GM13977 (cell line): Measurements from ENCODE around the gene TK1.

Experiments
- DNase-seq: peaks from one replicate; pipeline ENCODE4 v3.0.0; 2012; ENCODE audit warnings: low spot score
- in situ Hi-C: fragments of 300-500 bp; cut with MboI; formaldehyde crosslinking; loops from one replicate; pipeline ENCODE4 v1.12.0; 2022; ENCODE audit warnings: low sequenced_read_pairs, low pct_unique_long_range_greater_than_20kb, mixed read lengths, inconsistent platforms; ENCODE audit not compliant: unreplicated experiment
- TF ChIP-seq, protein P1 (sequence below): IDR thresholded peaks from 2 replicates; pipeline ENCODE4 v1.5.1; 2012; ENCODE audit warnings: mild to moderate bottlenecking, control low read depth; ENCODE audit not compliant: insufficient read depth; ENCODE audit errors: extremely low read depth, missing control alignments

The TK1 gene

DNA sequence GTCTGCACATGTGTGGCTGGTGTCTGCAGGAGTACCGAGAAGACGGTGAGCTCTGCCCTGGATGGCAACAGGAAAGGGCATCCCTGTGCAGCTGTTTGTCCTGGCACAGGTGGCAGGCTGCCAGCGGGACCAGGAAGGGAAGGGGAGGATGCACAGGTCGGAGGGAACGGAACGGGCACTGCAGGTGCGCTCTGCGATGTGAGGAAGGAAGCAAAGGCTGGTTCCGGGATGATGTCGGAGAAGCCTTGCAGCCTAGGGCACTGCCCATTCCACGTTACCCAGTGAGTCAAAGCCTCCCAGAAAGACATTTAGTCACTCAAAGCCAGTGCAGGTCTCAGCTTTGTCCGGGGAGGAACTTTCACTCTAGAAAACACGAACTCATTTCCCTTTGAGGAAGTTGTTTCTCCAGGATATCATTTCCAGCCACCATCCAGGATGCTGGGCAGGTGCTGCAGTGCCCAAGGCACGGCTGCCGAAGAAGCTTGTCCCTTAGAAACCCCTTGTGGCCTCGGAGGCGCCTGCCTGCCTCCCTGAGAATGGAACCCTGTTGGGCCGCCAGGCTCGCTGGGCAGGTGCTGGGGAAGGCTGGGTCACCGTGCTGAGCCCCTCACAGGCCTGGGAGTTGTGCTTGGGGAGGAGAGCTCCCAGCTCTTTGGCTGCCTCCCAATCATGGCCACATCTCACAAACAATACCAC, 40.1 kb upstream of the TK1 start:
- no peak for DNase-seq
- TF ChIP-seq, protein P1, sequence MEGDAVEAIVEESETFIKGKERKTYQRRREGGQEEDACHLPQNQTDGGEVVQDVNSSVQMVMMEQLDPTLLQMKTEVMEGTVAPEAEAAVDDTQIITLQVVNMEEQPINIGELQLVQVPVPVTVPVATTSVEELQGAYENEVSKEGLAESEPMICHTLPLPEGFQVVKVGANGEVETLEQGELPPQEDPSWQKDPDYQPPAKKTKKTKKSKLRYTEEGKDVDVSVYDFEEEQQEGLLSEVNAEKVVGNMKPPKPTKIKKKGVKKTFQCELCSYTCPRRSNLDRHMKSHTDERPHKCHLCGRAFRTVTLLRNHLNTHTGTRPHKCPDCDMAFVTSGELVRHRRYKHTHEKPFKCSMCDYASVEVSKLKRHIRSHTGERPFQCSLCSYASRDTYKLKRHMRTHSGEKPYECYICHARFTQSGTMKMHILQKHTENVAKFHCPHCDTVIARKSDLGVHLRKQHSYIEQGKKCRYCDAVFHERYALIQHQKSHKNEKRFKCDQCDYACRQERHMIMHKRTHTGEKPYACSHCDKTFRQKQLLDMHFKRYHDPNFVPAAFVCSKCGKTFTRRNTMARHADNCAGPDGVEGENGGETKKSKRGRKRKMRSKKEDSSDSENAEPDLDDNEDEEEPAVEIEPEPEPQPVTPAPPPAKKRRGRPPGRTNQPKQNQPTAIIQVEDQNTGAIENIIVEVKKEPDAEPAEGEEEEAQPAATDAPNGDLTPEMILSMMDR, result no peak
- in situ Hi-C loops, result no loop called here

DNA sequence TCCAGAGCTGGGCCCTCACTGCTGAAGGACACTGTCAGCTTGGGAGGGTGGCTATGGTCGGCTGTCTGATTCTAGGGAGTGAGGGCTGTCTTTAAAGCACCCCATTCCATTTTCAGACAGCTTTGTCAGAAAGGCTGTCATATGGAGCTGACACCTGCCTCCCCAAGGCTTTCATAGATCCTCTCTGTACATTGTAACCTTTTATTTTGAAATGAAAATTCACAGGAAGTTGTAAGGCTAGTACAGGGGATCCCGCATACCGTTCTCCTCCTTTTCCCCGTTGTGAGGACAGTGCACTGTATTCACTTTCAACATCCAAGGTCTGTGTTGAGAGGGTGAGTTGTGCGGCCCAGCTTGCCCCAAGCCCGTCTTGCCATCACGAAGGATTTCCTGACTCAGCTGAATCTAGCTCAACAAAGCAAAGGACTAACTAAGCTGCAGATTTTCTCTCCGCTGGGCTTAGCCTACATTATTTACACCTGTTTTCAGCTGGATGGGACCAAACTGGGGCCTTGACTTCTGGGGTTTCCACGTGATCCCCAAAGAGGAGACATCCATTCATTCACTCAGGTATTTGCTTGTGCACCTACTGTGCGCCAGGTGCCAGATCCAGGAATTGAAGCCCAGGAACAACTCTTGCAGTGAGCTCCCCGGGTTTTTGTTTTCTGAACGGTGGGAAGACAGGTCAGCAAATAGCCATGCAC, 39.4 kb upstream of the TK1 start:
- DNase-seq, result no peak
- in situ Hi-C loops, result no loop called here
- TF ChIP-seq, protein P1, result no peak

DNA sequence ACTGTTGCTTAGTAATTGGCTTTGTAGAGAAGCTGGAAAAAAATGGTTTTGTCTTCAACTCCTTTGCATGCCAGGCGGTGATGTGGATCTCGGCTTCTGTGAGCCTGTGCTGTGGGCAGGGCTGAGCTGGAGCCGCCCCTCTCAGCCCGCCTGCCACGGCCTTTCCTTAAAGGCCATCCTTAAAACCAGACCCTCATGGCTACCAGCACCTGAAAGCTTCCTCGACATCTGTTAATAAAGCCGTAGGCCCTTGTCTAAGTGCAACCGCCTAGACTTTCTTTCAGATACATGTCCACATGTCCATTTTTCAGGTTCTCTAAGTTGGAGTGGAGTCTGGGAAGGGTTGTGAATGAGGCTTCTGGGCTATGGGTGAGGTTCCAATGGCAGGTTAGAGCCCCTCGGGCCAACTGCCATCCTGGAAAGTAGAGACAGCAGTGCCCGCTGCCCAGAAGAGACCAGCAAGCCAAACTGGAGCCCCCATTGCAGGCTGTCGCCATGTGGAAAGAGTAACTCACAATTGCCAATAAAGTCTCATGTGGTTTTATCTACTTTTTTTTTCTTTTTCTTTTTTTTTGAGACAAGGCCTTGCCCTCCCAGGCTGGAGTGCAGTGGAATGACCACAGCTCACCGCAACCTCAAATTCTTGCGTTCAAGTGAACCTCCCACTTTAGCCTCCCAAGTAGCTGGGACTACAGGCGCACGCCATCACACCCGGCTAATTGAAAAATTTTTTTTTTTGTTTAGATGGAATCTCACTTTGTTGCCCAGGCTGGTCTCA, 38.4 kb upstream of the TK1 start:
- no peak for DNase-seq
- in situ Hi-C loops, result no loop called here
- TF ChIP-seq, protein P1, result no peak

DNA sequence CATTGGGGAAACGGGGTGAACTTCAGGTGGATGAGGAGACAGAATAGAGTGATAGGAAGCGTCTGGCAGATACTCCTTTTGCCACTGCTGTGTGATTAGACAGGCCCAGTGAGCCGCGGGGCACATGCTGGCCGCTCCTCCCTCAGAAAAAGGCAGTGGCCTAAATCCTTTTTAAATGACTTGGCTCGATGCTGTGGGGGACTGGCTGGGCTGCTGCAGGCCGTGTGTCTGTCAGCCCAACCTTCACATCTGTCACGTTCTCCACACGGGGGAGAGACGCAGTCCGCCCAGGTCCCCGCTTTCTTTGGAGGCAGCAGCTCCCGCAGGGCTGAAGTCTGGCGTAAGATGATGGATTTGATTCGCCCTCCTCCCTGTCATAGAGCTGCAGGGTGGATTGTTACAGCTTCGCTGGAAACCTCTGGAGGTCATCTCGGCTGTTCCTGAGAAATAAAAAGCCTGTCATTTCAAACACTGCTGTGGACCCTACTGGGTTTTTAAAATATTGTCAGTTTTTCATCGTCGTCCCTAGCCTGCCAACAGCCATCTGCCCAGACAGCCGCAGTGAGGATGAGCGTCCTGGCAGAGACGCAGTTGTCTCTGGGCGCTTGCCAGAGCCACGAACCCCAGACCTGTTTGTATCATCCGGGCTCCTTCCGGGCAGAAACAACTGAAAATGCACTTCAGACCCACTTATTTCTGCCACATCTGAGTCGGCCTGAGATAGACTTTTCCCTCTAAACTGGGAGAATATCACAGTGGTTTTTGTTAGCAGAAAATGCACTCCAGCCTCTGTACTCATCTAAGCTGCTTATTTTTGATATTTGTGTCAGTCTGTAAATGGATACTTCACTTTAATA, 37.6 kb upstream of the TK1 start:
- in situ Hi-C loops, result no loop called here
- no peak for DNase-seq

DNA sequence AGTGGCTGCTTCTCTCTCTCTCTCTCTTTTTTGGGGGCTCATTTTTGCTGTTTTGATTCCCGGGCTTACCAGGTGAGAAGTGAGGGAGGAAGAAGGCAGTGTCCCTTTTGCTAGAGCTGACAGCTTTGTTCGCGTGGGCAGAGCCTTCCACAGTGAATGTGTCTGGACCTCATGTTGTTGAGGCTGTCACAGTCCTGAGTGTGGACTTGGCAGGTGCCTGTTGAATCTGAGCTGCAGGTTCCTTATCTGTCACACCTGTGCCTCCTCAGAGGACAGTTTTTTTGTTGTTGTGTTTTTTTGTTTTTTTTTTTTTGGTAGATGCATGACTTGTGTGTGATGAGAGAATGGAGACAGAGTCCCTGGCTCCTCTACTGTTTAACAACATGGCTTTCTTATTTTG, 36.9 kb upstream of the TK1 start:
- TF ChIP-seq, protein P1, result no peak
- in situ Hi-C loops, result no loop called here
- DNase-seq, result no peak

More for the DNA sequence above, 37.6 kb upstream of the TK1 start:
- TF ChIP-seq, protein P1, result no peak

DNA sequence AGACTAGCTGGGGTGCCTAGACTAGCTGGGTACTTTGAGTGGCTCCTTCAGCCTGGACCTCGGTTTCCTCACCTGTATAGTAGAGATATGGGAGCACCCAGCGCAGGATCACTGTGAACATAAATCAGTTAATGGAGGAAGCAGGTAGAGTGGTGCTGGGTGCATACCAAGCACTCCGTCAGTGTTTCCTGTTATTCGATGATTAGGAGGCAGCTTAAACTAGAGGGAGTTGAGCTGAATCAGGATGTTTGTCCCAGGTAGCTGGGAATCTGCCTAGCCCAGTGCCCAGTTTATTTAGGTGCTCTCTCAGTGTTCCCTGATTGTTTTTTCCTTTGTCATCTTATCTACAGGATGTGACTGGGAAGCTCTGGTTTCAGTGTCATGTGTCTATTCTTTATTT, 36.2 kb upstream of the TK1 start:
- DNase-seq, result no peak
- in situ Hi-C loops, result no loop called here
- TF ChIP-seq, protein P1, result no peak
